ENCODE data around the gene TBX22.

DNA sequence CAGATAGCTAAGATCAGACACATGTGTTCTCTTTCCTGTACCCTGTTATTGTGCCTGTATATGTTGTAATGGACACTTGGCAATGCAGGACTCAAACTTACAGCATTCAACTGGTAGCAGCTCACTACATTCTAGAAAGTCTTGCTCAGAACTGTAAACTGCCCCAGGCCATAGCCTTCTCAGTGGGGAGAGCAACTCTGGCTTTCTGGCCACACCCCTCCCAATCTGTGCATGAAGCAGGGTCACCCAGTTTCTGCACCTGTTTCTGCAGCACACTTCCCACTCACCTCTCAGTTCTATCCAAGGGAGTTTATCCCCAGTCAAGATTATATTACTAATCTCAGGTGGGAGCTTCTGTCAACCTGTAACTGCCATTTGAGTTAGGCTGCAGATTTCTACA lies 38.9 kb upstream of the TBX22 start:
- TF ChIP-seq, protein P1, sequence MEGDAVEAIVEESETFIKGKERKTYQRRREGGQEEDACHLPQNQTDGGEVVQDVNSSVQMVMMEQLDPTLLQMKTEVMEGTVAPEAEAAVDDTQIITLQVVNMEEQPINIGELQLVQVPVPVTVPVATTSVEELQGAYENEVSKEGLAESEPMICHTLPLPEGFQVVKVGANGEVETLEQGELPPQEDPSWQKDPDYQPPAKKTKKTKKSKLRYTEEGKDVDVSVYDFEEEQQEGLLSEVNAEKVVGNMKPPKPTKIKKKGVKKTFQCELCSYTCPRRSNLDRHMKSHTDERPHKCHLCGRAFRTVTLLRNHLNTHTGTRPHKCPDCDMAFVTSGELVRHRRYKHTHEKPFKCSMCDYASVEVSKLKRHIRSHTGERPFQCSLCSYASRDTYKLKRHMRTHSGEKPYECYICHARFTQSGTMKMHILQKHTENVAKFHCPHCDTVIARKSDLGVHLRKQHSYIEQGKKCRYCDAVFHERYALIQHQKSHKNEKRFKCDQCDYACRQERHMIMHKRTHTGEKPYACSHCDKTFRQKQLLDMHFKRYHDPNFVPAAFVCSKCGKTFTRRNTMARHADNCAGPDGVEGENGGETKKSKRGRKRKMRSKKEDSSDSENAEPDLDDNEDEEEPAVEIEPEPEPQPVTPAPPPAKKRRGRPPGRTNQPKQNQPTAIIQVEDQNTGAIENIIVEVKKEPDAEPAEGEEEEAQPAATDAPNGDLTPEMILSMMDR (conservative IDR thresholded peaks at IDR 0.05): no peak
- TF ChIP-seq ZFX (IDR thresholded peaks at IDR 0.05): no peak
